Sigmoid colon (tissue), 7 donors: Measurements from ENCODE around the gene METTL24. TPM values are rescaled to one million over a fixed set of nuclear protein-coding genes. Genes with fewer than 3 reads are reported as not detected.
"Not testable (repeated sequence)": the region's sequence is repeated elsewhere in the genome, so short reads cannot be mapped to it uniquely, and the experiment has no call there.

Experiments used
- DNase-seq: peaks from one replicate; pipeline ENCODE4 v3.0.0-alpha.2; 2019
- H3K27ac ChIP-seq, 4 donors: fragments of 200-600 bp; sonication (generic); one replicate each; pipeline ENCODE4 v1.5.1; 2016 to 2019; ENCODE audit warnings: mild to moderate bottlenecking in 1 of 4
- H3K27me3 ChIP-seq, 3 donors: fragments of 200-600 bp; sonication (generic); one replicate each; pipeline ENCODE4 v1.5.1; 2019; ENCODE audit warnings: mild to moderate bottlenecking in 1 of 3
- H3K36me3 ChIP-seq, 4 donors: fragments of 200-600 bp; sonication (generic); one replicate each; pipeline ENCODE4 v1.5.1; 2016 to 2019
- H3K4me1 ChIP-seq, 4 donors: fragments of 200-600 bp; sonication (generic); one replicate each; pipeline ENCODE4 v1.5.1; 2017 to 2019
- H3K4me3 ChIP-seq, 4 donors: fragments of 200-600 bp; sonication (generic); one replicate each; pipeline ENCODE4 v1.5.1; 2017 to 2019; ENCODE audit warnings: mild to moderate bottlenecking in 2 of 4, moderate library complexity in 1 of 4
- H3K9me3 ChIP-seq, 4 donors: fragments of 200-600 bp in 3 of 4; sonication (generic) in 3 of 4; one replicate each; pipeline versions ENCODE4 v1.5.1 to v1.6.1; 2013 to 2019
- CTCF ChIP-seq, 4 experiments: fragments of 450-650 bp in 3 of 4; fragments of 200-600 bp in 1 of 4; IDR thresholded peaks; one replicate each; pipeline ENCODE4 v1.5.1; 2016 to 2019; ENCODE audit warnings: antibody characterized with exemption in 4 of 4, mild to moderate bottlenecking in 3 of 4, moderate library complexity in 2 of 4
- EP300 ChIP-seq, 4 donors: sonication (generic); formaldehyde crosslinking; IDR thresholded peaks; one replicate each; pipeline ENCODE4 v1.6.1; 2017; ENCODE audit warnings: antibody characterized with exemption in 4 of 4
- POLR2A ChIP-seq, 2 donors: fragments of 450-650 bp; IDR thresholded peaks; one replicate each; pipeline ENCODE4 v1.6.1; 2016; ENCODE audit warnings: antibody characterized with exemption in 2 of 2, mild to moderate bottlenecking in 2 of 2, moderate library complexity in 2 of 2
- POLR2AphosphoS5 ChIP-seq, 4 donors: sonication (generic); formaldehyde crosslinking; IDR thresholded peaks; one replicate each; pipeline ENCODE4 v1.6.1; 2017; ENCODE audit warnings: antibody characterized with exemption in 4 of 4
- WGBS, 2 donors: extraction: QIAGEN DNeasy Blood & Tissue Kit; methylation state at CpG; one replicate each; pipeline ENCODE4 v1.1.7; 2013; 5-methylcytosine and 5-hydroxymethylcytosine counted together
- intact Hi-C: fragments of 100-400 bp; cut with DNase I; formaldehyde crosslinking; loops from one replicate; pipeline ENCODE4 v1.15.1; 2023
- polyA plus RNA-seq, 3 donors: library from polyadenylated mRNA; stranded (reverse); fragments of 200-250 nt; gene quantifications; one replicate each; pipeline ENCODE4 v1.2.3, GENCODE V29; 2013
- total RNA-seq, 4 donors: library from RNA; depleted of rRNA; stranded (reverse); fragments of >200 nt; gene quantifications; one replicate each; pipeline ENCODE4 v1.1.0, GENCODE V29; 2016
- donor health status: healthy with polysubstance abuse.
- donor health status: Bipolar disorder and iron deficiency.
- donor health status: healthy.

Gene METTL24
- total and polyA plus RNA-seq, 7 donors, result 0.76 to 41.3 (median 38.8) TPM; not detected in 2

- Histone ChIP-seq H3K27me3 (no peaks in the 10 kb centered on the region), H3K4me1 (peaks cover 0 to 14% (median 0%) of the 10 kb centered on the region in 4 donors), H3K27ac (no peak overlapping the region), H3K36me3 (peaks cover 0 to 36% (median 5%) of the 10 kb centered on the region in 4 donors), H3K9me3 (no peaks in the 10 kb centered on the region), H3K4me3 (no peak overlapping the region)
- intact Hi-C loops, result no loop called here
- WGBS, 2 donors, result 58 to 86% methylated on average over 6 of the region's 6 CpGs
- DNase-seq, result no peak
- no peak for TF ChIP-seq EP300 (IDR thresholded peaks at IDR 0.05)
These were observed 42.8 kb downstream of the METTL24 start for GRCh38 chr6:110315207-110315868.

- intact Hi-C loops, result no loop called here
- no peaks in the 10 kb centered on the region for H3K9me3 ChIP-seq
These were observed 47.2 kb downstream of the METTL24 start for GRCh38 chr6:110310861-110311446.

GRCh38 chr6:110309432-110309831, 48.7 kb downstream of the METTL24 start:
- intact Hi-C loops, H3K27me3 ChIP-seq, H3K4me3 ChIP-seq, H3K4me1 ChIP-seq, H3K27ac ChIP-seq, DNase-seq, H3K9me3 ChIP-seq: not testable (repeated sequence)
- WGBS, 2 donors, result 84 to 88% methylated on average over 4 of the region's 4 CpGs
- H3K36me3 ChIP-seq, result peaks cover 0 to 26% (median 2%) of the 10 kb centered on the region in 4 donors

More at GRCh38 chr6:110310861-110311446, 47.2 kb downstream of the METTL24 start:
- Histone ChIP-seq H3K27ac (no peak overlapping the region), H3K4me1 (peaks cover 0 to 3% (median 0%) of the 10 kb centered on the region in 4 donors), H3K4me3 (no peak overlapping the region), H3K27me3 (no peaks in the 10 kb centered on the region), H3K36me3 (peaks cover 0 to 41% (median 5%) of the 10 kb centered on the region in 4 donors)
- TF ChIP-seq EP300 (IDR thresholded peaks at IDR 0.05) (no peak), POLR2A (IDR thresholded peaks at IDR 0.05) (no peak), CTCF (IDR thresholded peaks at IDR 0.05) (no peak), POLR2AphosphoS5 (IDR thresholded peaks at IDR 0.05) (no peak)
- DNase-seq, result no peak
- WGBS, 2 donors, result 59 to 77% methylated on average over 3 of the region's 3 CpGs

- TF ChIP-seq POLR2A (IDR thresholded peaks at IDR 0.05) (no peak), CTCF (IDR thresholded peaks at IDR 0.05) (no peak), POLR2AphosphoS5 (IDR thresholded peaks at IDR 0.05) (no peak), EP300 (IDR thresholded peaks at IDR 0.05) (no peak)
- Histone ChIP-seq H3K36me3 (peaks cover 0 to 8% (median 0%) of the 10 kb centered on the region in 4 donors), H3K9me3 (no peaks in the 10 kb centered on the region), H3K27ac (no peak overlapping the region), H3K4me3 (no peak overlapping the region), H3K27me3 (no peaks in the 10 kb centered on the region), H3K4me1 (peaks cover 0 to 3% (median 0%) of the 10 kb centered on the region in 4 donors)
- intact Hi-C loops, result no loop called here
- WGBS, 2 donors, result 56 to 71% methylated on average over 2 of the region's 2 CpGs
- no peak for DNase-seq
These were observed 50.8 kb downstream of the METTL24 start for GRCh38 chr6:110307368-110307767.

- H3K27me3 ChIP-seq, H3K36me3 ChIP-seq, DNase-seq, H3K27ac ChIP-seq, H3K4me3 ChIP-seq, H3K9me3 ChIP-seq, intact Hi-C loops: not testable (repeated sequence)
- H3K4me1 ChIP-seq, result peaks cover 0 to 12% (median 4%) of the 10 kb centered on the region in 4 donors
- 92 to 99% methylated on average over 2 of the region's 2 CpGs for WGBS, 2 donors
These were observed 52.3 kb downstream of the METTL24 start for GRCh38 chr6:110305832-110306231.

GRCh38 chr6:110303692-110304091, 54.5 kb downstream of the METTL24 start:
- H3K27ac ChIP-seq, DNase-seq, H3K9me3 ChIP-seq, H3K27me3 ChIP-seq, H3K4me3 ChIP-seq, intact Hi-C loops, H3K36me3 ChIP-seq: not testable (repeated sequence)
- peaks cover 0 to 12% (median 4%) of the 10 kb centered on the region in 4 donors for H3K4me1 ChIP-seq
- 82 to 89% methylated on average over 6 of the region's 6 CpGs for WGBS, 2 donors
